ENCODE measurements around the gene EML4. TPM values are rescaled to one million over a fixed set of nuclear protein-coding genes. Genes with fewer than 3 reads are reported as not detected.
A peak's percentile ranks its signal among the peaks of the same experiment; 100 is the strongest.
"Not testable (repeated sequence)": the region's sequence is repeated elsewhere in the genome, so short reads cannot be mapped to it uniquely, and the experiment has no call there.

The EML4 gene, protein sequence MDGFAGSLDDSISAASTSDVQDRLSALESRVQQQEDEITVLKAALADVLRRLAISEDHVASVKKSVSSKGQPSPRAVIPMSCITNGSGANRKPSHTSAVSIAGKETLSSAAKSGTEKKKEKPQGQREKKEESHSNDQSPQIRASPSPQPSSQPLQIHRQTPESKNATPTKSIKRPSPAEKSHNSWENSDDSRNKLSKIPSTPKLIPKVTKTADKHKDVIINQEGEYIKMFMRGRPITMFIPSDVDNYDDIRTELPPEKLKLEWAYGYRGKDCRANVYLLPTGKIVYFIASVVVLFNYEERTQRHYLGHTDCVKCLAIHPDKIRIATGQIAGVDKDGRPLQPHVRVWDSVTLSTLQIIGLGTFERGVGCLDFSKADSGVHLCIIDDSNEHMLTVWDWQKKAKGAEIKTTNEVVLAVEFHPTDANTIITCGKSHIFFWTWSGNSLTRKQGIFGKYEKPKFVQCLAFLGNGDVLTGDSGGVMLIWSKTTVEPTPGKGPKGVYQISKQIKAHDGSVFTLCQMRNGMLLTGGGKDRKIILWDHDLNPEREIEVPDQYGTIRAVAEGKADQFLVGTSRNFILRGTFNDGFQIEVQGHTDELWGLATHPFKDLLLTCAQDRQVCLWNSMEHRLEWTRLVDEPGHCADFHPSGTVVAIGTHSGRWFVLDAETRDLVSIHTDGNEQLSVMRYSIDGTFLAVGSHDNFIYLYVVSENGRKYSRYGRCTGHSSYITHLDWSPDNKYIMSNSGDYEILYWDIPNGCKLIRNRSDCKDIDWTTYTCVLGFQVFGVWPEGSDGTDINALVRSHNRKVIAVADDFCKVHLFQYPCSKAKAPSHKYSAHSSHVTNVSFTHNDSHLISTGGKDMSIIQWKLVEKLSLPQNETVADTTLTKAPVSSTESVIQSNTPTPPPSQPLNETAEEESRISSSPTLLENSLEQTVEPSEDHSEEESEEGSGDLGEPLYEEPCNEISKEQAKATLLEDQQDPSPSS
- total RNA-seq = 32.9 TPM

DNA sequence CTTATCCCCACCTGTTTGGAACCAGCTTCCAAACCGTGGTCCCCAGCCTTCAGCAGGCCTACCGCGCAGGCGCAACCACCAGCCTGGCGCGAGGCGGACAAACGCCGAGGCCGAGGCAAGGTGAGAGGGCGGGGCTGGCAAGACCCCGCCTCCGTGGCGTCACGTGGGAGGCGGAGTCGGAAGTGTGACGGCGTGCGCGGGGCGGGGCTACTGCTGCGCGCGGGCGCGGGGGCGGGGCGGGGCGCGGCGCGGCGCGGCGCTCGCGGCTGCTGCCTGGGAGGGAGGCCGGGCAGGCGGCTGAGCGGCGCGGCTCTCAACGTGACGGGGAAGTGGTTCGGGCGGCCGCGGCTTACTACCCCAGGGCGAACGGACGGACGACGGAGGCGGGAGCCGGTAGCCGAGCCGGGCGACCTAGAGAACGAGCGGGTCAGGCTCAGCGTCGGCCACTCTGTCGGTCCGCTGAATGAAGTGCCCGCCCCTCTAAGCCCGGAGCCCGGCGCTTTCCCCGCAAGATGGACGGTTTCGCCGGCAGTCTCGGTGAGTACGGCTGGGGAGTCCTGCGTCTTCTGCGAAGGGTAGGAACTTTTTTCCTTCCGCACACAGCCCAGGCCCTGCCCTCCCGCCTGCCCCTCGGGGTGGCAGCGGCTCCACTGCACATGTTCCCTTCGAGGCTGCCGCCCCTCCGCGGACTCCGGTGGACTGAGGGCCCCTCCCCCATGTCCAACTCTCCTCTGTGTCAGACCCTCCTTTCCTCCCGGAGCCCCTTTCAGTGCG is at the start of gene EML4:
EML4 (plus strand) TSS at position 254 of the 774 bp plus-strand sequence; CDS start at position 513, 259 bp downstream.
- Histone ChIP-seq H3K9me3 (ENCODE audit: control insufficient read depth in 3 of 3, low read length in 3 of 3) (no peaks in the 10 kb centered on the region), H3K9ac (ENCODE audit: low read depth in 1 of 3, low read length in 3 of 3) (peak within 1 kb of the TSS; percentile 84 to 88 (median 87)), H3K4me3 (ENCODE audit: low read length in 3 of 3) (peak within 1 kb of the TSS; percentile 82 to 87 (median 85)), H3K4me1 (ENCODE audit: control insufficient read depth in 3 of 3, insufficient read depth in 3 of 3, low read length in 3 of 3) (peaks cover 11 to 17% (median 11%) of the 10 kb centered on the region in 3 donors), H3K27me3 (ENCODE audit: control insufficient read depth in 3 of 3, insufficient read depth in 3 of 3, low read length in 3 of 3) (no peaks in the 10 kb centered on the region), H3K27ac (ENCODE audit: low read depth, low read length) (peak within 1 kb of the TSS; percentile 65), H3K36me3 (ENCODE audit: control insufficient read depth in 3 of 3, insufficient read depth in 3 of 3, low read length in 3 of 3) (no peaks in the 10 kb centered on the region)

DNA sequence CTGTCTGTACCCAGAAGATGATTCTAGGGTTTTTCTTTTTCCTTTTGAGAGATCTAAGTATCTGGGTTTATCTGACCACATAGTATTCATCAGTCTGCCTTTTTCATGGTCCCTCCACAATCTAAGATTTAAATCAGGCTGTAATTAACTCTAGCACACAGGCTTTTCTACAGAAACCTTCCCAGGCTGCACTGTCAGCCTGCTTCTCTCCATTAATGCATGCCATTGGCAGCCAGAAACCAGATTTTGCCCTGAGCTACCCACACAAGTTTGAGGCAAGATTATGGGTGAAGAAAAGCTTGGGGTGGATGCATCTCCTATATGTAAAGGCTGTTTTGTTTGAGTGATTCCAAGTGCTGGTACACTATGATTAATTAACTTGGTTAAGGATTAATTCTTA is 45.7 kb upstream of the EML4 start:
- Histone ChIP-seq H3K9ac (ENCODE audit: low read depth in 1 of 3, low read length in 3 of 3) (no peak overlapping the region), H3K27ac (ENCODE audit: low read depth, low read length) (no peak overlapping the region), H3K36me3 (ENCODE audit: control insufficient read depth in 3 of 3, insufficient read depth in 3 of 3, low read length in 3 of 3) (no peaks in the 10 kb centered on the region), H3K9me3 (ENCODE audit: control insufficient read depth in 3 of 3, low read length in 3 of 3) (no peaks in the 10 kb centered on the region), H3K27me3 (ENCODE audit: control insufficient read depth in 3 of 3, insufficient read depth in 3 of 3, low read length in 3 of 3) (peaks cover 0 to 12% (median 2%) of the 10 kb centered on the region in 3 donors), H3K4me1 (ENCODE audit: control insufficient read depth in 3 of 3, insufficient read depth in 3 of 3, low read length in 3 of 3) (peaks cover 3 to 6% (median 5%) of the 10 kb centered on the region in 3 donors), H3K4me3 (ENCODE audit: low read length in 3 of 3) (no peak overlapping the region)

DNA sequence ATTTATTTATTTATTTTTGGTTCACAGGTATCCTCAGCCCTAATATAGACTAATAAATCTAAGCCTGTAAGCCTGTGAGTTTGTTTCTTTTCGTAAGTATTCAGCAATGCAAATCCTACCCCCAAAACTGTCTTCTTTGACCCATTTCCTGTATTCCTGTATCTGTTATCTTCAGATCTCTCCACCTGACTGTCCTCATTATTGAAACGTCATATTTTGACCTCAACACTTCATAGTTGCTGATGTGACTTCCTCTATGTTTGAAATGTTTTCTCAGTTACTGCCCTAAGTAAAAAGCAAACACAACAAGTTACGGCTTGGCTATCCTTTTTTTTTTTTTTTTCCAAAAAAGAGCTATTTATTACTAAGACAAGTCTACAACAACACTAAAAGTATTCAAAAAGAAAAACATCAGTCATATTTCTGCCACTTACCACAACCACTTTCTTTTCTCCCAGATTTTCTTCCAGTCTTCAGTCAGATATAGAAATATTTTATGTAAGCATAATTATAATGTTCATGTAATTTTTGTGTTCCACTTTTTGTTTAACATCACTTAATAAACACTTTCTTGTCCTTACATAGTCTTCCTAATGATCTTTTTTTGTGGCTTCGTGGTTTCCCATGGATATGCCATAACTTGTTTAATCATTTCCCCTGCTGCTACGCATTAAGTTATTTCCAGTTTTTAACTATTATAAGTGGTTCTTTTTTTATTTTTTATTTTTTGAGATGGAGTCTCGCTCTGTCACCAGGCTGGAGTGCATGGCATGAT is 45.0 kb upstream of the EML4 start:
- no peak overlapping the region for H3K9ac ChIP-seq (ENCODE audit: low read depth in 1 of 3, low read length in 3 of 3)
- no peaks in the 10 kb centered on the region for H3K36me3 ChIP-seq (ENCODE audit: control insufficient read depth in 3 of 3, insufficient read depth in 3 of 3, low read length in 3 of 3)
- no peak overlapping the region for H3K27ac ChIP-seq (ENCODE audit: low read depth, low read length)
- H3K4me1 ChIP-seq (ENCODE audit: control insufficient read depth in 3 of 3, insufficient read depth in 3 of 3, low read length in 3 of 3) = peaks cover 3 to 6% (median 6%) of the 10 kb centered on the region in 3 donors
- H3K4me3 ChIP-seq (ENCODE audit: low read length in 3 of 3) = no peak overlapping the region
- H3K27me3 ChIP-seq (ENCODE audit: control insufficient read depth in 3 of 3, insufficient read depth in 3 of 3, low read length in 3 of 3) = peaks cover 0 to 16% (median 2%) of the 10 kb centered on the region in 3 donors
- H3K9me3 ChIP-seq (ENCODE audit: control insufficient read depth in 3 of 3, low read length in 3 of 3) = no peaks in the 10 kb centered on the region

DNA sequence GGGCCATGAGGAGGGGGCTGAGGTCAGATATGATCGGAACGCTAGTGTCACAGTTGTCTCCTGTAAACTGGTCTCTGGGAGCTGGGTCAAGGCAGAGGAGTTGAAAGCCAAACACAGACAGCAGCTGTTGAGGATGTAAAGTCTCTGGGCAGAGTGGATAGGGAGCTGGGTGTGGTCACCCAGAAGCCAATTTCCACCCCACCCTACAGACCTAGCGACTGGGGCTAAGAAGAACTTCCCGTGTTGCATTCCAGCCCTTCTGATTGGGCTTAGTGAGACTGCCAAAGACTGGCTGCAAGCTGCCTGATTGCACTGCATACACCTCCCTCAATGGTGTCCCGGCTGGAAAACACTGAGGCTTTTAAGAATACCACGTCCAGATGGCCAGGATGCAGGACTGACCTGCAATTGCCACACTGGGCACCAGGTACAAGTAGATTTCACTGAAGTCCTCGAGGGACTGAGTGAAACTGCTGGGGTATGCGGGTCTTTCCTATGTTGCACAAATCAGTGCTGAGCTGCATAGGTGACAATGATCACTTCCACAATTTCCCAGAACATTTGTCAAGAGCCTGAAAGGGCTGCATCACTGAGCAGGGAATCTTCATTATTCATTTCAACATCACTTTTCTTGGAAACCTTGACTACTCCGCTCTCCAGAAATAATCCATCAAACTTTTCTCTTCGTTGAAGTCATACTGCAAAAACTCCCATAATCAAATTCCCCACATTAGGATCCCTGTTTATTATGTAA is 43.1 kb upstream of the EML4 start:
- H3K27ac ChIP-seq (ENCODE audit: low read depth, low read length) = peak overlapping the region; percentile 7
- H3K9ac ChIP-seq (ENCODE audit: low read depth in 1 of 3, low read length in 3 of 3) = no peak overlapping the region
- H3K9me3 ChIP-seq (ENCODE audit: control insufficient read depth in 3 of 3, low read length in 3 of 3) = no peaks in the 10 kb centered on the region
- peaks cover 0 to 21% (median 2%) of the 10 kb centered on the region in 3 donors for H3K27me3 ChIP-seq (ENCODE audit: control insufficient read depth in 3 of 3, insufficient read depth in 3 of 3, low read length in 3 of 3)
- H3K4me1 ChIP-seq (ENCODE audit: control insufficient read depth in 3 of 3, insufficient read depth in 3 of 3, low read length in 3 of 3) = peaks cover 3 to 9% (median 6%) of the 10 kb centered on the region in 3 donors
- no peak overlapping the region for H3K4me3 ChIP-seq (ENCODE audit: low read length in 3 of 3)
- H3K36me3 ChIP-seq (ENCODE audit: control insufficient read depth in 3 of 3, insufficient read depth in 3 of 3, low read length in 3 of 3) = no peaks in the 10 kb centered on the region

DNA sequence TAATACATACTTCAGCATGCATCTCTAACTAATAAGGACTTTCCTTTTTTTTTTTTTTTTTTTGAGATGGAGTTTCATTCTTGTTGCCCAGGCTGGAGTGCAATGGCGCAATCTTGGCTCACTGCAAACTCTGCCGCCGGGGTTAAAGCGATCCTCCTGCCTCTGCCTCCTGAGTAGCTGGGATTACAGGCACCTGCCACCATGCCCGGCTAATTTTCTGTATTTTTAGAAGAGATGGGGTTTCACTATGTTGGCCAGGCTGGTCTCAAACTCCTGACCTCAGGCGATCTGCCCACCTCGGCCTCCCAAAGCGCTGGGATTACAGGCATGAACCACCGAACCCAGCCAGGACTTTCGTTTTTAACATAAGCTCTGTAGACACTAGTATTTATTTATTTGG is 42.3 kb upstream of the EML4 start:
- not testable (repeated sequence) for H3K36me3 ChIP-seq (ENCODE audit: control insufficient read depth in 3 of 3, insufficient read depth in 3 of 3, low read length in 3 of 3)

DNA sequence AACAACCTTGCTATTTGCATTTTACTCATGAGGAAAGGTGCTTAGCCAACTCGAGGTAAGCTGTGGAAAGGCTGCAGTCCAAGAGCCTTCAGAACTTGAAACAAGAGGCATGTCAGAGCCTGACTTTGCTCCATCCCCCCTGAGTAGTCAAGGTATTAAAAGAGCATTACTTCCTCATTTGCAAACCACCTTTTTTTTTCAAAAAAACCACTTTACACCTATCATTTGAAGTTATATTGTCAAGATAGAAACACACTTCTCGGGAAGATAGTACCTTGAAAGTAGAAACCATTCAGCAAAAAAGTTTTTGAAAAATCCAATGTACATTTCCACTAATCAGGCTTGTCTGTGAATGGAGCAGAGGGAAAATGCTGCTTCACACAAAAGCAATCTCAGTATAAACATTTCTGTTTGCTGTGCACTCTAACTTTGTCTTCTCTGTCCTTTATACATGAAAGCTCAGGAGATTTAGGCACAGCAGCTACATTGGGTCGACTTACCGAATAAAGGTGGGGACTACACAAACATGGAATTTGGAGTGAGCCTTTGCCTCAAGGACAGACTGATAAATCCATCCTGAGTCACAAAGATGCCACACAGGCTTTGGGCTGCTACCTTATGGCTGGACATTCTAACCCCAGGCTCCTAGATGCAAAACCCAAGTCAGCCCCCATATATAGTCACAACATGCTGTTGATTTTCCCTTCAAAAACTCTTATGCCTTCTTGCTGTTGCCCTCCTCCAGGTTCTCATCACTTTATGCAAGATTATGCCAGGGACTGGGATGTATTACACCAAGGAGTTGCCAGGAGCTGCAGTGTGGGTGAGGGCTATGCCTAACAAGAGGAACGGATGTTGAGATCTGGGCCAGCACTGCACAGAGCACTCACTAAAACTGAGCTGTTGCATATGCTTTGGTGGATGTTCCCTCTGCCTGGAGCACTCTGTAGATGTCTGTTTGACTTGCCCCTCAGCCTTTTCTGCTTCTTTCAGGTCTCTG is 41.4 kb upstream of the EML4 start:
- H3K27ac ChIP-seq (ENCODE audit: low read depth, low read length) = no peak overlapping the region
- no peaks in the 10 kb centered on the region for H3K36me3 ChIP-seq (ENCODE audit: control insufficient read depth in 3 of 3, insufficient read depth in 3 of 3, low read length in 3 of 3)
- no peak overlapping the region for H3K4me3 ChIP-seq (ENCODE audit: low read length in 3 of 3)
- H3K9ac ChIP-seq (ENCODE audit: low read depth in 1 of 3, low read length in 3 of 3) = no peak overlapping the region
- peaks cover 6 to 17% (median 14%) of the 10 kb centered on the region in 3 donors for H3K4me1 ChIP-seq (ENCODE audit: control insufficient read depth in 3 of 3, insufficient read depth in 3 of 3, low read length in 3 of 3)
- peaks cover 2 to 21% (median 4%) of the 10 kb centered on the region in 3 donors for H3K27me3 ChIP-seq (ENCODE audit: control insufficient read depth in 3 of 3, insufficient read depth in 3 of 3, low read length in 3 of 3)
- H3K9me3 ChIP-seq (ENCODE audit: control insufficient read depth in 3 of 3, low read length in 3 of 3) = no peaks in the 10 kb centered on the region

More for the DNA sequence above, 42.3 kb upstream of the EML4 start:
- H3K27ac ChIP-seq (ENCODE audit: low read depth, low read length); H3K9ac ChIP-seq (ENCODE audit: low read depth in 1 of 3, low read length in 3 of 3); H3K4me3 ChIP-seq (ENCODE audit: low read length in 3 of 3); H3K4me1 ChIP-seq (ENCODE audit: control insufficient read depth in 3 of 3, insufficient read depth in 3 of 3, low read length in 3 of 3); H3K9me3 ChIP-seq (ENCODE audit: control insufficient read depth in 3 of 3, low read length in 3 of 3): not testable (repeated sequence)
- H3K27me3 ChIP-seq (ENCODE audit: control insufficient read depth in 3 of 3, insufficient read depth in 3 of 3, low read length in 3 of 3) = peaks cover under 1 to 21% (median 2%) of the 10 kb centered on the region in 3 donors

DNA sequence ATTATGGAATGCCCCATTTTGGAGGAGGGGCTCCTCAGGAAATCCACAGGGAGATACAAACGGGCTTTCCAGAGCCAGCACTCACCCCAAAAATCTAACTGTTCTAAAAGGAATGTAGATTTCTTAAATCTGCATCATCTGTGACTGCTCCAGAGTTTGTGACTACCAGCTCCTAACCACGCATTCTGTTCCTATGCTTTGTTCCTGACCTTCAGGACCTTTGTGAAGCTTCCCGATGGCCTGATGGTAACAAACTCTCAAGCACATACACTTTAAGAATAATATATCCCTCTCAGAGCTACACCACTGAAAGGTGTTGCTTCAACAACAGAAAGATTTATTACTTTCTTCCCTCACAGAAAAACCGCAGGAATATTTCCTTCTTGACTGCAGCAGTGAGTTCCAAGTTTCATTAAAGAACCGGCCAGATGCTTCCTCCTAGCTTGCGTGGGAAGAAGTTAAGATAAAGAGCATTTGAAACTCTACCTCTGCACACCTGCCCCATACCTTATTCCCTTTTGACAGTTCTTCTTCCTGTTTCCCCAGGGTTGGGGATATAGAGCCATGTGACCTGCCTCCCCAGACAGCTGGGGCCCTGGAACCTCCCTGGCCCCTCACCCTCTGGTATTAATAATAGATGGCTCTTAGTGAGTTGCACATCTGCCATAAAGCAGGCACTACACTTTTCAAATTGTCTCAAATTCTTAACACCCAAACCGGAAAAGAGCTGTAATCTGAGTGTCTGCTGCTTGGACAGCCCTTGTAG is 40.2 kb upstream of the EML4 start:
- Histone ChIP-seq H3K9me3 (ENCODE audit: control insufficient read depth in 3 of 3, low read length in 3 of 3) (no peaks in the 10 kb centered on the region), H3K4me3 (ENCODE audit: low read length in 3 of 3) (no peak overlapping the region), H3K9ac (ENCODE audit: low read depth in 1 of 3, low read length in 3 of 3) (no peak overlapping the region), H3K27ac (ENCODE audit: low read depth, low read length) (no peak overlapping the region), H3K27me3 (ENCODE audit: control insufficient read depth in 3 of 3, insufficient read depth in 3 of 3, low read length in 3 of 3) (peaks cover 2 to 21% (median 4%) of the 10 kb centered on the region in 3 donors), H3K4me1 (ENCODE audit: control insufficient read depth in 3 of 3, insufficient read depth in 3 of 3, low read length in 3 of 3) (peaks cover 13 to 24% (median 24%) of the 10 kb centered on the region in 3 donors), H3K36me3 (ENCODE audit: control insufficient read depth in 3 of 3, insufficient read depth in 3 of 3, low read length in 3 of 3) (no peaks in the 10 kb centered on the region)
